ENCODE measurements around the gene ABCC8.

The ABCC8 gene

GRCh38 chr11:17513853-17514252 lies 37.2 kb upstream of the ABCC8 start:
- H3K27me3 ChIP-seq (ENCODE audit: low read depth) = peaks cover 4% of the 10 kb centered on the region; the same call in 1 of the 2 replicates
- no peaks in the 10 kb centered on the region for H3K36me3 ChIP-seq (replicated peaks)
- in situ Hi-C loops (cut with MboI; ENCODE audit: low sequenced_read_pairs) = no loop called here
- H3K9me3 ChIP-seq = no peaks in the 10 kb centered on the region
- no peak overlapping the region for H3K4me3 ChIP-seq
- H3K4me1 ChIP-seq = no peaks in the 10 kb centered on the region
- DNase-seq (ENCODE audit: low spot score in 2 of 2) = no peak

GRCh38 chr11:17512101-17512500 lies 35.5 kb upstream of the ABCC8 start:
- Histone ChIP-seq H3K4me3 (no peak overlapping the region), H3K36me3 (replicated peaks) (no peaks in the 10 kb centered on the region), H3K9me3 (no peaks in the 10 kb centered on the region), H3K27me3 (ENCODE audit: low read depth) (peaks cover 9% of the 10 kb centered on the region; the same call in 1 of the 2 replicates), H3K4me1 (no peaks in the 10 kb centered on the region)
- in situ Hi-C loops (cut with MboI; ENCODE audit: low sequenced_read_pairs) = no loop called here
- no peak for DNase-seq (ENCODE audit: low spot score in 2 of 2)

- Histone ChIP-seq H3K36me3 (replicated peaks) (no peaks in the 10 kb centered on the region), H3K9me3 (no peaks in the 10 kb centered on the region), H3K4me1 (no peaks in the 10 kb centered on the region), H3K27me3 (ENCODE audit: low read depth) (peaks cover 9% of the 10 kb centered on the region; the same call in 1 of the 2 replicates), H3K4me3 (no peak overlapping the region)
- in situ Hi-C loops (cut with MboI; ENCODE audit: low sequenced_read_pairs) = no loop called here
- no peak for DNase-seq (ENCODE audit: low spot score in 2 of 2)
These were observed 34.9 kb upstream of the ABCC8 start for GRCh38 chr11:17511571-17511970.

GRCh38 chr11:17510507-17511206 lies 34.0 kb upstream of the ABCC8 start:
- no peaks in the 10 kb centered on the region for H3K36me3 ChIP-seq (replicated peaks)
- in situ Hi-C loops (cut with MboI; ENCODE audit: low sequenced_read_pairs) = no loop called here
- no peak overlapping the region for H3K4me3 ChIP-seq
- H3K4me1 ChIP-seq = no peaks in the 10 kb centered on the region
- H3K27me3 ChIP-seq (ENCODE audit: low read depth) = peaks cover 9% of the 10 kb centered on the region; the same call in 1 of the 2 replicates
- H3K9me3 ChIP-seq = no peaks in the 10 kb centered on the region
- no peak for DNase-seq (ENCODE audit: low spot score in 2 of 2)

- DNase-seq (ENCODE audit: low spot score in 2 of 2) = no peak
- Histone ChIP-seq H3K9me3 (no peaks in the 10 kb centered on the region), H3K4me1 (no peaks in the 10 kb centered on the region), H3K36me3 (replicated peaks) (no peaks in the 10 kb centered on the region), H3K27me3 (ENCODE audit: low read depth) (peaks cover 9% of the 10 kb centered on the region; the same call in 1 of the 2 replicates), H3K4me3 (no peak overlapping the region)
- in situ Hi-C loops (cut with MboI; ENCODE audit: low sequenced_read_pairs) = loop anchor here (5.0 kb wide), 1 partner anchor 281 kb away; no protein-coding TSS in a partner anchor
These were observed 32.1 kb upstream of the ABCC8 start for GRCh38 chr11:17508791-17509190.

GRCh38 chr11:17508306-17508705 lies 31.7 kb upstream of the ABCC8 start:
- no peaks in the 10 kb centered on the region for H3K36me3 ChIP-seq (replicated peaks)
- no peak overlapping the region for H3K4me3 ChIP-seq
- H3K9me3 ChIP-seq = no peaks in the 10 kb centered on the region
- in situ Hi-C loops (cut with MboI; ENCODE audit: low sequenced_read_pairs) = loop anchor here (5.0 kb wide), 1 partner anchor 281 kb away; no protein-coding TSS in a partner anchor
- no peaks in the 10 kb centered on the region for H3K4me1 ChIP-seq
- no peak for DNase-seq (ENCODE audit: low spot score in 2 of 2)
- peaks cover 9% of the 10 kb centered on the region; the same call in 1 of the 2 replicates for H3K27me3 ChIP-seq (ENCODE audit: low read depth)

GRCh38 chr11:17507773-17508172 lies 31.1 kb upstream of the ABCC8 start:
- in situ Hi-C loops (cut with MboI; ENCODE audit: low sequenced_read_pairs) = loop anchor here (5.0 kb wide), 1 partner anchor 280 kb away; no protein-coding TSS in a partner anchor
- Histone ChIP-seq H3K36me3 (replicated peaks) (no peaks in the 10 kb centered on the region), H3K4me1 (no peaks in the 10 kb centered on the region), H3K27me3 (ENCODE audit: low read depth) (peaks cover 9% of the 10 kb centered on the region; the same call in 1 of the 2 replicates), H3K4me3 (no peak overlapping the region), H3K9me3 (no peaks in the 10 kb centered on the region)
- no peak for DNase-seq (ENCODE audit: low spot score in 2 of 2)

GRCh38 chr11:17506942-17507341 lies 30.3 kb upstream of the ABCC8 start:
- H3K9me3 ChIP-seq = no peaks in the 10 kb centered on the region
- in situ Hi-C loops (cut with MboI; ENCODE audit: low sequenced_read_pairs) = loop anchor here (5.0 kb wide), 1 partner anchor 280 kb away; no protein-coding TSS in a partner anchor
- no peak overlapping the region for H3K4me3 ChIP-seq
- DNase-seq (ENCODE audit: low spot score in 2 of 2) = no peak
- H3K27me3 ChIP-seq (ENCODE audit: low read depth) = peaks cover 9% of the 10 kb centered on the region; the same call in 1 of the 2 replicates
- H3K4me1 ChIP-seq = no peaks in the 10 kb centered on the region
- no peaks in the 10 kb centered on the region for H3K36me3 ChIP-seq (replicated peaks)

GRCh38 chr11:17506314-17506713 lies 29.7 kb upstream of the ABCC8 start:
- Histone ChIP-seq H3K4me1 (no peaks in the 10 kb centered on the region), H3K36me3 (replicated peaks) (no peaks in the 10 kb centered on the region), H3K4me3 (no peak overlapping the region), H3K9me3 (no peaks in the 10 kb centered on the region), H3K27me3 (ENCODE audit: low read depth) (peaks cover 9% of the 10 kb centered on the region; the same call in 1 of the 2 replicates)
- no peak for DNase-seq (ENCODE audit: low spot score in 2 of 2)
- in situ Hi-C loops (cut with MboI; ENCODE audit: low sequenced_read_pairs) = loop anchor here (5.0 kb wide), 1 partner anchor 279 kb away; no protein-coding TSS in a partner anchor

- Histone ChIP-seq H3K27me3 (ENCODE audit: low read depth) (peaks cover 4% of the 10 kb centered on the region; the same call in 1 of the 2 replicates), H3K9me3 (no peaks in the 10 kb centered on the region), H3K36me3 (replicated peaks) (no peaks in the 10 kb centered on the region), H3K4me3 (no peak overlapping the region), H3K4me1 (no peaks in the 10 kb centered on the region)
- in situ Hi-C loops (cut with MboI; ENCODE audit: low sequenced_read_pairs) = loop anchor here (5.0 kb wide), 1 partner anchor 278 kb away; no protein-coding TSS in a partner anchor
- no peak for DNase-seq (ENCODE audit: low spot score in 2 of 2)
These were observed 28.5 kb upstream of the ABCC8 start for GRCh38 chr11:17505146-17505545.

GRCh38 chr11:17504330-17505107 lies 27.9 kb upstream of the ABCC8 start:
- no peaks in the 10 kb centered on the region for H3K9me3 ChIP-seq
- peak; percentile 53 to 87 for DNase-seq (ENCODE audit: low spot score in 2 of 2)

GRCh38 chr11:17502630-17503029 lies 26.0 kb upstream of the ABCC8 start:
- in situ Hi-C loops (cut with MboI; ENCODE audit: low sequenced_read_pairs) = no loop called here

More at GRCh38 chr11:17504330-17505107, 27.9 kb upstream of the ABCC8 start:
- H3K4me1 ChIP-seq = no peaks in the 10 kb centered on the region
- H3K27me3 ChIP-seq (ENCODE audit: low read depth) = peaks cover 4% of the 10 kb centered on the region; the same call in 1 of the 2 replicates
- in situ Hi-C loops (cut with MboI; ENCODE audit: low sequenced_read_pairs) = loop anchor here (5.0 kb wide), 1 partner anchor 277 kb away; no protein-coding TSS in a partner anchor
- H3K4me3 ChIP-seq = no peak overlapping the region
- no peaks in the 10 kb centered on the region for H3K36me3 ChIP-seq (replicated peaks)

GRCh38 chr11:17500673-17501072 lies 24.0 kb upstream of the ABCC8 start:
- Histone ChIP-seq H3K4me3 (no peak overlapping the region), H3K4me1 (no peaks in the 10 kb centered on the region), H3K36me3 (replicated peaks) (no peaks in the 10 kb centered on the region), H3K9me3 (no peaks in the 10 kb centered on the region), H3K27me3 (ENCODE audit: low read depth) (no peaks in the 10 kb centered on the region)
- in situ Hi-C loops (cut with MboI; ENCODE audit: low sequenced_read_pairs) = no loop called here
- DNase-seq (ENCODE audit: low spot score in 2 of 2) = no peak

More at GRCh38 chr11:17502630-17503029, 26.0 kb upstream of the ABCC8 start:
- no peaks in the 10 kb centered on the region for H3K4me1 ChIP-seq
- H3K9me3 ChIP-seq = no peaks in the 10 kb centered on the region
- H3K27me3 ChIP-seq (ENCODE audit: low read depth) = no peaks in the 10 kb centered on the region
- H3K36me3 ChIP-seq (replicated peaks) = no peaks in the 10 kb centered on the region
- no peak overlapping the region for H3K4me3 ChIP-seq
- DNase-seq (ENCODE audit: low spot score in 2 of 2) = no peak
